Body of pancreas (tissue), 4 donors: ENCODE measurements around the gene RPL7L1. TPM values are rescaled to one million over a fixed set of nuclear protein-coding genes. Genes with fewer than 3 reads are reported as not detected.

ENCODE experiments used
- ATAC-seq: fragments of 150-250 bp; one replicate; pipeline ENCODE4 v1.9.1; 2016
- DNase-seq, 4 donors: peaks; one replicate each; pipeline ENCODE4 v3.0.0-alpha.2; 2019
- H3K27ac ChIP-seq, 4 donors: fragments of 200-600 bp; sonication (generic); 1 replicate in 3 of 4; 2 replicates in 1 of 4; pipeline versions ENCODE4 v1.5.1 to v1.6.1; 2016 to 2019; ENCODE audit warnings: mild to moderate bottlenecking in 1 of 4, mixed read lengths in 1 of 4, moderate library complexity in 1 of 4
- H3K27me3 ChIP-seq, 2 donors: fragments of 200-600 bp; sonication (generic); one replicate each; pipeline ENCODE4 v1.6.0; 2016; ENCODE audit warnings: mild to moderate bottlenecking in 1 of 2
- H3K36me3 ChIP-seq, 2 donors: fragments of 200-600 bp; sonication (generic); replicated peaks in 1 of 2; 2 replicates each; pipeline ENCODE4 v1.5.1; 2016; ENCODE audit warnings: low read depth in 2 of 2; ENCODE audit not compliant: insufficient read depth in 1 of 2
- H3K4me1 ChIP-seq: fragments of 200-600 bp; sonication (generic); one replicate; pipeline ENCODE4 v1.6.0; 2016
- H3K4me3 ChIP-seq, 2 donors: fragments of 200-600 bp; sonication (generic); 1 replicate in 1 of 2; 2 replicates in 1 of 2; pipeline ENCODE4 v1.5.1; 2016 to 2019
- H3K9me3 ChIP-seq, 3 donors: fragments of 200-600 bp; sonication (generic); 1 replicate in 2 of 3; 2 replicates in 1 of 3; pipeline ENCODE4 v1.5.1; 2016
- POLR2A ChIP-seq, 3 donors: fragments of 450-650 bp; IDR thresholded peaks; one replicate each; pipeline ENCODE4 v1.6.1; 2016; ENCODE audit warnings: antibody characterized with exemption in 3 of 3, mild to moderate bottlenecking in 2 of 3
- WGBS, 2 donors: methylation state at CpG; one replicate each; pipeline ENCODE4 v1.1.5; 2017; 5-methylcytosine and 5-hydroxymethylcytosine counted together
- intact Hi-C: fragments of 100-400 bp; cut with DNase I; formaldehyde crosslinking; loops from one replicate; pipeline ENCODE4 v1.15.1; 2023
- total RNA-seq, 2 donors: library from RNA; depleted of rRNA; stranded (reverse); fragments of >200 nt; gene quantifications; one replicate each; pipeline ENCODE4 v1.1.0, GENCODE V29; 2016
- TF ChIP-seq, protein P1 (sequence below), 7 experiments: fragments of 450-650 bp in 4 of 7; fragments of 200-600 bp in 3 of 7; sonication (generic) in 3 of 7; IDR thresholded peaks; one replicate each; pipeline ENCODE4 v1.5.1; 2016 to 2019; ENCODE audit warnings: antibody characterized with exemption in 7 of 7

RPL7L1 gene
- 10 to 100 TPM; 42.2 to 56.3 TPM for total RNA-seq

DNA sequence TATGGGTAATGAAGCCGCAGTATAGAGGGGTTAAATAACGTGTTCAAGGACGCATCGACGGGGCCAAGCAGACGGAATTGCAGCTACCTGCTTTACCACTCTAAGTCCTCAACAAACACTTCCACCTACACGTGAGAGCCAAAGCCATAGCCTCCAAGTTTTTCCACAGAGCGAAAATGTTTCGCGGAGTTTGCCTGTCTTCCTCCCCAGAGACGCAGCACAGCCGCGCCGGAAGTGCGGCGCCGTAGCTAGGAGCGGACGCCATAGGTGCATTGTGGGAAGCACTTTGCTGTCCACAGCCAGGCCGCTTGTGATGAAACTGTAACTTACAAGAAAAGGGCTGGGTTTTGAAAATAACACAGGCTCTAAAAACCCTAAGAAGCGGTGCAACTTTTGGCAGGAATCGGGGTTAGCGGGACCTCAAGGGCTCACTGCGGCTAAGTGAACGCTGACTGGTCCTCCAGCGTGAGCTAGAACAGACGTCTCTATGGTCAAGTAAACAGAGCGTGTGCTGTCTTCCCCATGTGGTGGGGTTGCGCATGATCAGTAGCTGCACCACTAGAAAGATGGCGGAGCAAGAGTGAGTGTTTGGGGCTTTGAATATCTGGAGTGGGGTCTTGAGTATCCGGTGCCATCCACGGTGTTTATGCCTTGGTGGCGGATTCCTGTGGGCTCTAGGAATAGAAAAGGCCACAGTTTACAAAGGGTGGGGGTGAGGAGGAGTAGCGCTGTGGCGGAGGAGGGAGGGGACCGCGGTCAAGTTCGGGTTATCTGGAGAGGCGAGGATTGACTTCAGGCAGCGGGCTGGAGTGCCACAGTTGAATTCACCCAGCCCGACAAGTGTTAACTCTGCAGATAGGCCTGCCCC lies at the start of gene RPL7L1:
TSS of gene RPL7L1 (plus strand) at position 245 of the 868 bp plus-strand sequence. CDS start at position 540, 295 bp downstream.
- WGBS, 2 donors: 0 to 1% methylated on average over 39 to 41 of the region's 41 CpGs
- Histone ChIP-seq H3K27me3 (no peaks in the 10 kb centered on the region), H3K36me3 (peaks cover 12 to 14% of the 10 kb centered on the region in 2 donors), H3K9me3 (no peaks in the 10 kb centered on the region), H3K4me3 (peak within 1 kb of the TSS; percentile 85 to 94), H3K27ac (peak within 1 kb of the TSS; percentile 76 to 95 (median 84)), H3K4me1 (peaks cover 32% of the 10 kb centered on the region)
- ATAC-seq: peak; percentile 96
- DNase-seq: peak; percentile 79 to 89 (median 86)
- intact Hi-C loops: loop anchor here (5.0 kb wide), 1 partner anchor 217 kb away; no protein-coding TSS in a partner anchor
- TF ChIP-seq POLR2A (IDR thresholded peaks at IDR 0.05): peak; percentile 35 to 81 (median 76)
- TF ChIP-seq, protein P1, sequence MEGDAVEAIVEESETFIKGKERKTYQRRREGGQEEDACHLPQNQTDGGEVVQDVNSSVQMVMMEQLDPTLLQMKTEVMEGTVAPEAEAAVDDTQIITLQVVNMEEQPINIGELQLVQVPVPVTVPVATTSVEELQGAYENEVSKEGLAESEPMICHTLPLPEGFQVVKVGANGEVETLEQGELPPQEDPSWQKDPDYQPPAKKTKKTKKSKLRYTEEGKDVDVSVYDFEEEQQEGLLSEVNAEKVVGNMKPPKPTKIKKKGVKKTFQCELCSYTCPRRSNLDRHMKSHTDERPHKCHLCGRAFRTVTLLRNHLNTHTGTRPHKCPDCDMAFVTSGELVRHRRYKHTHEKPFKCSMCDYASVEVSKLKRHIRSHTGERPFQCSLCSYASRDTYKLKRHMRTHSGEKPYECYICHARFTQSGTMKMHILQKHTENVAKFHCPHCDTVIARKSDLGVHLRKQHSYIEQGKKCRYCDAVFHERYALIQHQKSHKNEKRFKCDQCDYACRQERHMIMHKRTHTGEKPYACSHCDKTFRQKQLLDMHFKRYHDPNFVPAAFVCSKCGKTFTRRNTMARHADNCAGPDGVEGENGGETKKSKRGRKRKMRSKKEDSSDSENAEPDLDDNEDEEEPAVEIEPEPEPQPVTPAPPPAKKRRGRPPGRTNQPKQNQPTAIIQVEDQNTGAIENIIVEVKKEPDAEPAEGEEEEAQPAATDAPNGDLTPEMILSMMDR (IDR thresholded peaks at IDR 0.05): peak in 4 of 7 experiments; percentile 14 to 46 (median 34)

DNA sequence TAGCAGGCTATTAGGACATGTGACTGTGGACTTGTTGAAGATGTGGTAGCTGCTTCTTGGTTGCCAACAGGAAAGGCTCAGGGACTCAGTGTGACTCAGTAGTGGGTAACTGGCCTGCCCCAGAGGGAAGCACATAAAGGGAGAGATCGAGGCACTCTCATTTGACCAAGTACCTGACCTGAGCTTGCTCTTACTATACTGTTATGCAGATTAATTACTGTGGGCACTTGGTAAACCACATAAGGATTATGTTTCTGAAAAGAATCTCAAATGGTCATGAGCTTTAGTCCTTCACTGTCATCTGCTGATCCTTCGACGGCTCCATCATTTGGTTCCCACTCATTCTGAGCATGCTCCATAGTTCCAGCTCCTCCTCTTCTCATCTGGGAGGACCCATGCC lies 48.2 kb upstream of the RPL7L1 start:
- Histone ChIP-seq H3K27ac (no peak overlapping the region), H3K4me3 (no peak overlapping the region), H3K4me1 (no peaks in the 10 kb centered on the region), H3K9me3 (no peaks in the 10 kb centered on the region), H3K27me3 (no peaks in the 10 kb centered on the region), H3K36me3 (peaks cover 8 to 15% of the 10 kb centered on the region in 2 donors)
- intact Hi-C loops: no loop called here
- ATAC-seq (no peak), DNase-seq (no peak)
- TF ChIP-seq POLR2A (IDR thresholded peaks at IDR 0.05): no peak
- TF ChIP-seq, protein P1 (IDR thresholded peaks at IDR 0.05): no peak
- WGBS, 2 donors: 91 to 95% methylated on average over 3 of the region's 3 CpGs

DNA sequence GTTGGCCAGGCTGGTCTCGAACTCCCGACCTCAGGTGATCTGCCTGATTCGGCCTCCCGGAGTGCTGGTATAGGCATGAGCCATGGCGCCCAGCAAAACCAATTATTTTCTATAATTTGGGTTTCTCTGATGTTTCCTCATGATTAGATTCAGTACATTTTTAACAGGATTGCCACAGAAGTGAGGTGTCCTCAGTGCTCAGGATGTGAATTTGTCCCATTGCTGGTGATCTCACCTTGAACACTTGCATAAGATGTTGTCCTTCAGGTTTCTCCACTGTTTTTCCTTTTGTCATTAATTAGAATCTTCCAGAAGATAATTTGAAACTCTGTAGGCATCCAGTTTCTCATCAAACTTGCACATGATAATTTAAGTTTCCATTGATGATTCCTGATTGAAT lies 45.4 kb upstream of the RPL7L1 start:
- Histone ChIP-seq H3K4me1 (no peaks in the 10 kb centered on the region), H3K36me3 (peaks cover 3 to 9% of the 10 kb centered on the region in 2 donors), H3K4me3 (no peak overlapping the region), H3K27me3 (no peaks in the 10 kb centered on the region), H3K27ac (no peak overlapping the region), H3K9me3 (no peaks in the 10 kb centered on the region)
- TF ChIP-seq, protein P1 (IDR thresholded peaks at IDR 0.05): no peak
- no peak for TF ChIP-seq POLR2A (IDR thresholded peaks at IDR 0.05)
- 97 to 99% methylated on average over 5 of the region's 5 CpGs for WGBS, 2 donors
- no peak for DNase-seq
- intact Hi-C loops: no loop called here
- ATAC-seq: no peak

DNA sequence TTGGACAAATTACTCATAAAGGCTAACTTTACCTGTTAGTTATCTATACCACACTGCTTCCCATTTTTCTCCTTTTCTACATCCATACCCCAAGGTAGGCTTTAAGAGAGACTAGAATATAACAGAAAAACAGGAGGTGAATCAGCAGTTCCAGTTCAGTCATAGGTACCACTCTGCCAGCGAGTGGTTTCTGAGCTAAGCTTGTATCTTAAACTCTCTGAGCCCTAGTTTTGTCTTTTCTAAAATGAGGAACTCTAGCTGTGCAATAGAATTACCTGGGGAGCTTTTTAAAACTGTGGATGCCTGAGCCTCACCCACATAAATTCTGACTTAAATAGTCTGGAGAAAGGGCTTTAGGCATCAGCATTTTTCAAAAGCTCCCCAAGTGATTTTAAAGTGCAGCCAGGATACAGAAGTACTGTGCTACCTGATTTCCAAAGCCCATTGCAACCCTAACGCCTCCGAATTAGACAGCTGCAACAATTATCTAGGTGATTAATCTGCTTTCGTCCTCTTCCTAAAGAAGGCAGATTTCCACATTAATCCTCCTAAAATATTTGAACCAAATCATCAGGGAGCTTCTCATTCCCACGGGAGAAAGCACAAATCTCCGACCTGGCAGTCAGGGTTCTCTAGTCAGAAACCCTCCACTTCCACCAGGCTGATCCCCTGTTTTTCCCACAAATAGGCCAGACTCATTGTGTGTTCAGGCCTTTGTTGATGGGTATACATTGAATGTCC lies 37.4 kb upstream of the RPL7L1 start:
- no peak overlapping the region for H3K27ac ChIP-seq
- no peaks in the 10 kb centered on the region for H3K27me3 ChIP-seq
- H3K4me3 ChIP-seq: no peak overlapping the region
- ATAC-seq (no peak), DNase-seq (no peak)
- TF ChIP-seq POLR2A (IDR thresholded peaks at IDR 0.05): no peak
- TF ChIP-seq, protein P1 (IDR thresholded peaks at IDR 0.05): no peak
- H3K9me3 ChIP-seq: no peaks in the 10 kb centered on the region
- intact Hi-C loops: no loop called here
- no peaks in the 10 kb centered on the region for H3K4me1 ChIP-seq
- no peaks in the 10 kb centered on the region for H3K36me3 ChIP-seq
- 82 to 90% methylated on average over 6 of the region's 6 CpGs for WGBS, 2 donors
